HG02642 (cell line): ENCODE measurements around the gene KRTAP9-8.
"Not testable (repeated sequence)": the region's sequence is repeated elsewhere in the genome, so short reads cannot be mapped to it uniquely, and the experiment has no call there.

Experiments
- ATAC-seq: cut with Tn5 transposase; IDR thresholded peaks from one replicate; pipeline ENCODE4 v1.9.1; 2021; ENCODE audit warnings: mild to moderate bottlenecking; ENCODE audit not compliant: unreplicated experiment, poor library complexity

KRTAP9-8 gene

GRCh38 chr17:41254861-41255260, 17.1 kb downstream of the KRTAP9-8 start:
- ATAC-seq = no peak

- ATAC-seq = not testable (repeated sequence)
Observed at GRCh38 chr17:41255381-41256290, 17.8 kb downstream of the KRTAP9-8 start, which contains the start of gene KRTAP9-9. Gene KRTAP9-9 (plus strand): TSS chr17:41255384.

GRCh38 chr17:41256291-41256685, 18.5 kb downstream of the KRTAP9-8 start:
- ATAC-seq = no peak

- no peak for ATAC-seq
Observed at GRCh38 chr17:41258406-41258805, 20.6 kb downstream of the KRTAP9-8 start.

GRCh38 chr17:41263212-41263611, 25.4 kb downstream of the KRTAP9-8 start:
- no peak for ATAC-seq

- ATAC-seq = no peak
Observed at GRCh38 chr17:41264599-41264998, 26.8 kb downstream of the KRTAP9-8 start.

GRCh38 chr17:41265078-41265477, 27.3 kb downstream of the KRTAP9-8 start, which contains the start of gene KRTAP9-6:
Gene KRTAP9-6 (plus strand): TSS chr17:41265378. CDS start chr17:41265378, 0 bp downstream.
- no peak for ATAC-seq

GRCh38 chr17:41267711-41268110, 29.9 kb downstream of the KRTAP9-8 start:
- no peak for ATAC-seq

- ATAC-seq = not testable (repeated sequence)
Observed at GRCh38 chr17:41271323-41271722, 33.5 kb downstream of the KRTAP9-8 start.

- no peak for ATAC-seq
Observed at GRCh38 chr17:41271858-41272257, 34.1 kb downstream of the KRTAP9-8 start.

- not testable (repeated sequence) for ATAC-seq
Observed at GRCh38 chr17:41275648-41276190, 37.9 kb downstream of the KRTAP9-8 start, which contains the start of gene KRTAP9-7. Gene KRTAP9-7 (plus strand): TSS chr17:41275698. CDS start chr17:41275698, 0 bp downstream.

GRCh38 chr17:41278176-41278955, 40.6 kb downstream of the KRTAP9-8 start:
- ATAC-seq = no peak

GRCh38 chr17:41284043-41284442, 46.2 kb downstream of the KRTAP9-8 start:
- no peak for ATAC-seq

- no peak for ATAC-seq
Observed at GRCh38 chr17:41284546-41284945, 46.7 kb downstream of the KRTAP9-8 start.

GRCh38 chr17:41287050-41287449, 49.3 kb downstream of the KRTAP9-8 start:
- ATAC-seq = no peak
